ENCODE data around the gene AFF4.

The AFF4 gene

GRCh38 chr5:132916086-132916485 is 47.3 kb downstream of the AFF4 start:
- H3K27ac ChIP-seq = no peak overlapping the region
- TF ChIP-seq CTCF (conservative IDR thresholded peaks at IDR 0.05) = no peak

- no peak overlapping the region for H3K27ac ChIP-seq
- no peak for TF ChIP-seq CTCF (conservative IDR thresholded peaks at IDR 0.05)
These were observed 47.8 kb downstream of the AFF4 start for GRCh38 chr5:132915681-132916080.

- no peak overlapping the region for H3K27ac ChIP-seq
- TF ChIP-seq CTCF (conservative IDR thresholded peaks at IDR 0.05) = no peak
These were observed 53.7 kb downstream of the AFF4 start for GRCh38 chr5:132909702-132910101.

GRCh38 chr5:132907161-132907560 is 56.3 kb downstream of the AFF4 start:
- H3K27ac ChIP-seq = peak overlapping the region; percentile 66; the same call in 1 of the 2 replicates
- TF ChIP-seq CTCF (conservative IDR thresholded peaks at IDR 0.05) = no peak

GRCh38 chr5:132905938-132906337 is 57.5 kb downstream of the AFF4 start:
- peak; percentile 38; the same call in 1 of the 2 replicates for TF ChIP-seq CTCF (conservative IDR thresholded peaks at IDR 0.05)
- H3K27ac ChIP-seq = peak overlapping the region; percentile 66

GRCh38 chr5:132901730-132902129 is 61.7 kb downstream of the AFF4 start:
- TF ChIP-seq CTCF (conservative IDR thresholded peaks at IDR 0.05) = no peak

GRCh38 chr5:132901036-132901435 is 62.4 kb downstream of the AFF4 start:
- no peak for TF ChIP-seq CTCF (conservative IDR thresholded peaks at IDR 0.05)

More at GRCh38 chr5:132901730-132902129, 61.7 kb downstream of the AFF4 start:
- H3K27ac ChIP-seq = no peak overlapping the region

More at GRCh38 chr5:132901036-132901435, 62.4 kb downstream of the AFF4 start:
- no peak overlapping the region for H3K27ac ChIP-seq
